ENCODE measurements around the gene UHRF2.

Gene UHRF2

GRCh38 chr9:6410633-6411032 lies 2.4 kb upstream of the UHRF2 start:
- peak overlapping the region in 1 of 3 experiments; percentile 6 for H3K27ac Mint-ChIP-seq
- H3K4me1 Mint-ChIP-seq = peaks cover 11% of the 10 kb centered on the region
- peak overlapping the region in 1 of 3 experiments; percentile 69 for H3K4me3 Mint-ChIP-seq
- H3K36me3 Mint-ChIP-seq (ENCODE audit: low read depth) = peaks cover 6% of the 10 kb centered on the region
- TF ChIP-seq CTCF (IDR thresholded peaks at IDR 0.05; ENCODE audit: unreplicated experiment in 3 of 3) = no peak
- peaks cover 6% of the 10 kb centered on the region for H3K27me3 Mint-ChIP-seq (ENCODE audit: low read depth)
- no peaks in the 10 kb centered on the region for H3K9me3 Mint-ChIP-seq

GRCh38 chr9:6413365-6414246 lies 607 bp downstream of the UHRF2 start:
- Mint-ChIP-seq H3K4me3 (peak overlapping the region; percentile 88 to 94 (median 90)), H3K27me3 (ENCODE audit: low read depth) (peaks cover under 1% of the 10 kb centered on the region), H3K9me3 (no peaks in the 10 kb centered on the region), H3K4me1 (peaks cover 17% of the 10 kb centered on the region), H3K27ac (peak overlapping the region; percentile 80 to 93 (median 93)), H3K36me3 (ENCODE audit: low read depth) (peaks cover 29% of the 10 kb centered on the region)
- no peak for TF ChIP-seq CTCF (IDR thresholded peaks at IDR 0.05; ENCODE audit: unreplicated experiment in 3 of 3)

GRCh38 chr9:6414247-6414641 lies 1.2 kb downstream of the UHRF2 start:
- peak overlapping the region; percentile 85 to 93 (median 90) for H3K4me3 Mint-ChIP-seq

GRCh38 chr9:6415266-6415665 lies 2.3 kb downstream of the UHRF2 start:
- Mint-ChIP-seq H3K4me3 (peak overlapping the region; percentile 85 to 93 (median 90)), H3K9me3 (no peaks in the 10 kb centered on the region), H3K4me1 (peaks cover 22% of the 10 kb centered on the region), H3K36me3 (ENCODE audit: low read depth) (peaks cover 37% of the 10 kb centered on the region), H3K27me3 (ENCODE audit: low read depth) (no peaks in the 10 kb centered on the region), H3K27ac (no peak overlapping the region)
- no peak for TF ChIP-seq CTCF (IDR thresholded peaks at IDR 0.05; ENCODE audit: unreplicated experiment in 3 of 3)

More at GRCh38 chr9:6414247-6414641, 1.2 kb downstream of the UHRF2 start:
- Mint-ChIP-seq H3K4me1 (peaks cover 22% of the 10 kb centered on the region), H3K27ac (peak overlapping the region; percentile 80 to 85 (median 81)), H3K36me3 (ENCODE audit: low read depth) (peaks cover 34% of the 10 kb centered on the region), H3K9me3 (no peaks in the 10 kb centered on the region), H3K27me3 (ENCODE audit: low read depth) (no peaks in the 10 kb centered on the region)
- no peak for TF ChIP-seq CTCF (IDR thresholded peaks at IDR 0.05; ENCODE audit: unreplicated experiment in 3 of 3)

GRCh38 chr9:6417186-6417585 lies 4.2 kb downstream of the UHRF2 start:
- TF ChIP-seq CTCF (IDR thresholded peaks at IDR 0.05; ENCODE audit: unreplicated experiment in 3 of 3) = no peak
- Mint-ChIP-seq H3K36me3 (ENCODE audit: low read depth) (peaks cover 50% of the 10 kb centered on the region), H3K4me1 (peaks cover 22% of the 10 kb centered on the region), H3K27me3 (ENCODE audit: low read depth) (no peaks in the 10 kb centered on the region), H3K27ac (no peak overlapping the region), H3K9me3 (no peaks in the 10 kb centered on the region), H3K4me3 (peak overlapping the region in 1 of 3 experiments; percentile 15)
